HepG2 (cell line): ENCODE measurements around the gene USP30. TPM values are rescaled to one million over a fixed set of nuclear protein-coding genes. Genes with fewer than 3 reads are reported as not detected.

ENCODE experiments used
- ATAC-seq: fragments of 200-7000 bp; cut with Tn5 transposase; 3 replicates; pipeline ENCODE4 v1.9.1; 2020; ENCODE audit warnings: mild to moderate bottlenecking, moderate library complexity
- BruUV-seq: library from RNA; stranded (reverse); fragments of 400-500 nt; replicated peaks from 2 replicates; lab custom pipeline; 2021; lab: Mats Ljungman, UMichigan
- CTCF ChIA-PET: fragments of 300-600 bp; formaldehyde crosslinking; extraction: SDS; loops from one replicate; lab custom pipeline; 2021; ENCODE audit warnings: low total read pairs, inconsistent platforms, low intra/inter-chr PET ratio; lab: Yijun Ruan, JAX
- POLR2A ChIA-PET: fragments of 350-600 bp; sonication (Branson Sonifier 250); formaldehyde crosslinking; loops from one replicate; lab custom pipeline; 2020; ENCODE audit warnings: antibody characterized with exemption, inconsistent platforms; lab: Yijun Ruan, JAX
- DNase-seq: peaks from one replicate; pipeline ENCODE4 v3.0.0-alpha.2; 2015; ENCODE audit warnings: low spot score
- FAIRE-seq: peaks from 3 replicates; lab custom pipeline; 2011; peaks lifted over from hg19 to GRCh38; lab: Jason Lieb, UNC
- H2AFZ ChIP-seq: one replicate; pipeline ENCODE4 v1.6.1; 2011; ENCODE audit warnings: low read length, inconsistent platforms
- H3K27ac ChIP-seq: fragments of 300-600 bp; 3 replicates; pipeline ENCODE4 v1.8.0; 2011; ENCODE audit warnings: mixed run types, mild to moderate bottlenecking, mixed read lengths, low read length, inconsistent platforms; ENCODE audit not compliant: insufficient read depth; ENCODE audit errors: extremely low read length
- H3K27me3 ChIP-seq, 2 experiments: fragments of 200-600 bp in 1 of 2; 2 replicates in 1 of 2; 3 replicates in 1 of 2; pipeline versions ENCODE4 v1.6.0 to v1.8.0; 2011; ENCODE audit warnings: low read length in 2 of 2, mild to moderate bottlenecking in 2 of 2, moderate library complexity in 2 of 2, inconsistent platforms in 1 of 2; ENCODE audit not compliant: insufficient read depth in 2 of 2, control insufficient read depth in 1 of 2
- H3K36me3 ChIP-seq, 2 experiments: fragments of 200-600 bp in 1 of 2; replicated peaks in 1 of 2; 2 replicates in 1 of 2; 3 replicates in 1 of 2; pipeline versions ENCODE4 v1.5.1 to v1.8.0; 2011; ENCODE audit warnings: low read length in 2 of 2, inconsistent platforms in 1 of 2; ENCODE audit not compliant: insufficient read depth in 2 of 2, control insufficient read depth in 1 of 2
- H3K4me1 ChIP-seq: 2 replicates; pipeline ENCODE4 v1.5.1; 2012; ENCODE audit warnings: low read length, inconsistent platforms; ENCODE audit not compliant: insufficient read depth
- H3K4me2 ChIP-seq: 2 replicates; pipeline ENCODE4 v1.6.0; 2011; ENCODE audit warnings: low read depth, low read length, inconsistent platforms
- H3K4me3 ChIP-seq, 3 experiments: fragments of 200-600 bp in 1 of 3; sonication (generic), shearing (Covaris generic) in 1 of 3; replicated peaks in 1 of 3; 2 replicates each; pipeline ENCODE4 v1.5.1; 2011 to 2016; ENCODE audit warnings: low read length in 3 of 3, inconsistent platforms in 2 of 3, low read depth in 2 of 3, mild to moderate bottlenecking in 2 of 3, control low read depth in 1 of 3, mixed read lengths in 1 of 3; ENCODE audit not compliant: insufficient read depth in 1 of 3
- H3K79me2 ChIP-seq: one replicate; pipeline ENCODE4 v1.6.1; 2011; ENCODE audit warnings: low read length, inconsistent platforms; ENCODE audit not compliant: insufficient read depth
- H3K9ac ChIP-seq: 2 replicates; pipeline ENCODE4 v1.6.0; 2011; ENCODE audit warnings: mild to moderate bottlenecking, low read depth, low read length, inconsistent platforms; ENCODE audit not compliant: insufficient read depth
- H3K9me3 ChIP-seq: 2 replicates; pipeline ENCODE4 v1.5.1; 2012; ENCODE audit warnings: mild to moderate bottlenecking, low read length
- H4K20me1 ChIP-seq: 2 replicates; pipeline ENCODE4 v1.6.0; 2011; ENCODE audit warnings: inconsistent platforms, mild to moderate bottlenecking, low read length, moderate library complexity; ENCODE audit not compliant: insufficient read depth
- AGO2 ChIP-seq: fragments of 200-400 bp; formaldehyde crosslinking; optimal IDR thresholded peaks from 2 replicates; pipeline ENCODE3; 2017; ENCODE audit warnings: mild to moderate bottlenecking, low read depth, low read length, moderate library complexity
- ATF2 ChIP-seq: sonication (generic); formaldehyde crosslinking; IDR thresholded peaks from 2 replicates; pipeline ENCODE4 v1.4.0; 2020; ENCODE audit warnings: missing genetic modification reagents
- CHD4 ChIP-seq: fragments of 200-600 bp; sonication (generic); IDR thresholded peaks from 2 replicates; pipeline ENCODE4 v1.7.0; 2017; ENCODE audit warnings: mild to moderate bottlenecking, low read length, borderline replicate concordance
- IRF9 ChIP-seq: sonication (generic); formaldehyde crosslinking; IDR thresholded peaks from 2 replicates; pipeline ENCODE4 v1.8.0; 2022; ENCODE audit warnings: missing genetic modification reagents, mild to moderate bottlenecking, borderline replicate concordance
- ISX ChIP-seq: sonication (generic); formaldehyde crosslinking; conservative IDR thresholded peaks from 2 replicates; pipeline ENCODE4 v1.5.0; 2020; ENCODE audit warnings: missing genetic modification reagents
- RBFOX2 ChIP-seq: fragments of 200-400 bp; formaldehyde crosslinking; IDR thresholded peaks from 2 replicates; pipeline ENCODE4 v1.6.1; 2017; ENCODE audit warnings: low read depth, mild to moderate bottlenecking, low read length
- ZFP62 ChIP-seq: sonication (generic); formaldehyde crosslinking; IDR thresholded peaks from 2 replicates; pipeline ENCODE4 v1.4.0; 2020; ENCODE audit warnings: missing genetic modification reagents
- ZKSCAN8 ChIP-seq: IDR thresholded peaks from 2 replicates; pipeline ENCODE4 v1.6.1; 2016; ENCODE audit warnings: borderline replicate concordance, missing genetic modification reagents, missing compliant biosample characterization
- ZNF430 ChIP-seq: sonication (generic); formaldehyde crosslinking; IDR thresholded peaks from 2 replicates; pipeline ENCODE4 v1.9.0; 2021; ENCODE audit warnings: mild to moderate bottlenecking, missing genetic modification reagents
- ZNF766 ChIP-seq: sonication (generic); formaldehyde crosslinking; IDR thresholded peaks from 2 replicates; pipeline ENCODE4 v1.5.0; 2020; ENCODE audit warnings: missing genetic modification reagents, borderline replicate concordance
- WGBS: methylation state at CpG from one replicate; pipeline ENCODE4 v1.1.6; 2017; ENCODE audit warnings: low lambda C conversion rate; 5-methylcytosine and 5-hydroxymethylcytosine counted together
- in situ Hi-C: cut with HindIII; loops from 2 replicates; pipeline ENCODE4 v1.10.0; 2017; ENCODE audit warnings: low pct_unique_long_range_greater_than_20kb; ENCODE audit not compliant: extremely low pct_ligation_motif_present
- intact Hi-C: fragments of 100-400 bp; cut with micrococcal nuclease; formaldehyde crosslinking; loops from one replicate; pipeline ENCODE4 v1.10.0; 2022; ENCODE audit not compliant: unreplicated experiment
- polyA plus RNA-seq, 8 experiments: library from polyadenylated mRNA; depleted of rRNA in 3 of 8; stranded (reverse) in 7 of 8; unstranded in 1 of 8; fragments of >200 nt; fragmentation: Illumina TruSeq in 4 of 8; extraction: Trizol in 4 of 8; gene quantifications; 2 replicates each; pipeline versions ENCODE4 v1.2.1 to v1.2.3, GENCODE V29; 2011 to 2016; ENCODE audit warnings: low read depth in 4 of 8, missing spikeins in 1 of 8, mixed read lengths in 1 of 8; ENCODE audit not compliant: insufficient read depth in 1 of 8
- total RNA-seq, 5 experiments: library from RNA; depleted of rRNA; stranded (reverse); fragments of >200 nt; fragmentation: Illumina TruSeq; extraction: Trizol; gene quantifications; 2 replicates each; pipeline ENCODE4 v1.2.3, GENCODE V29; 2016; ENCODE audit warnings: low read depth in 1 of 5
- TF ChIP-seq, protein P1 (sequence below): IDR thresholded peaks from 2 replicates; pipeline ENCODE4 v1.6.1; 2016; ENCODE audit warnings: mild to moderate bottlenecking, missing biosample characterization, missing genetic modification reagents

Gene USP30
- total and polyA plus RNA-seq, 2 of the 13 experiments (the other 11 are each of a cell fraction or from before 2014, with no cell fraction given) = 11.2 to 20.8 TPM

DNA sequence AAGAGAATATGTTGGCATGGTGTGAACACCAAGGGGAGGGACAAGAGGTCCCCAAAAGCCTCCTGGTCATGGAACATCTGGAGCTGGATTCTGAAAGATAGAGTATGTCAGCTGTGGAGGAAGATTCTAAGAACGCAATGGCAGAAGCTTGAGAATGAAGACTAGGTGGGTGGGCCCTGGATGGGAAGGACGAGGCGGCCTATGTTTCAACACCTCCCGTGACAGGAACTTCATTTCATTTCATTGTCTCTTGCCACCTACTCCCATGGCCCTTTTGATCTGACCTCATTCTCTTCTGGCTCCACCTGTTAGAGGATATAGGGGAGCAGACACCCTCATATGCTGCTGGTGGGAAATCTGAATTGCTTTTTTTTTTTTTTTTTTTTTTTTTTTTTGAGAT is 48.4 kb downstream of the USP30 start:
- peaks cover 21% of the 10 kb centered on the region for H3K79me2 ChIP-seq
- H3K4me2 ChIP-seq = no peak overlapping the region
- no TSS peak for BruUV-seq
- POLR2A ChIA-PET = interaction anchor here (1.1 to 1.9 kb wide), 3 partner anchors 11 to 15 kb away, joined by 3 to 4 read pairs (median 4); partner anchors contain the start of gene ACACB
- H3K9me3 ChIP-seq = no peaks in the 10 kb centered on the region
- H3K4me3 ChIP-seq = no peak overlapping the region
- no peak for ATAC-seq
- no peak overlapping the region for H3K27ac ChIP-seq
- in situ Hi-C loops (no loop called here), intact Hi-C loops (no loop called here)
- H2AFZ ChIP-seq = no peak overlapping the region
- no peak for DNase-seq
- peaks cover 20 to 56% of the 10 kb centered on the region in 2 experiments for H3K36me3 ChIP-seq
- TF ChIP-seq RBFOX2 (0 out of 2 replicates have a peak, but pooled peaks have one; percentile 10), IRF9 (no peak)
- no peaks in the 10 kb centered on the region; the same call in 1 of the 2 replicates for H4K20me1 ChIP-seq
- H3K4me1 ChIP-seq = peaks cover 35% of the 10 kb centered on the region
- H3K9ac ChIP-seq = no peak overlapping the region
- H3K27me3 ChIP-seq = no peaks in the 10 kb centered on the region; a peak in 1 of 5 replicates
- FAIRE-seq = no peak
- 96% methylated on average over 4 of the region's 4 CpGs for WGBS
- CTCF ChIA-PET = no interaction called here

DNA sequence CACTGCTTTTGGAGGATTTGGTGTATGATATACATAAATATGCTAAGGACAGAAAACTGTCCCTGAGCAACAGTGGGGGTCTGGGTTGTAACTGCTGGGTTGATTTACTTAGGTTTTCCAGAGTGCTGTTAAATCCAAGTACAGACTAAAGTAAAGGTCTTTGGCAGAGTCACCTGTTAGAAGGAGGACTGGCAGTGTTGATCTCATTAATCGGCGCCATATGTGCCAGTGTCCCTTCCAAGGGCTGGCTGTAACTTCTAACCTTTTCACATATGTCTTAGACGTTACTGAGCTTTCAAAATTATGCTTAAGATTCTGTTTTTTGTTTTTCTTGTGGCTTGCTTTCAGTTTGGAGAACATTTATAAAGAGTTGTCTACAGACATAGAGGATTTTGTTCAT is 50.1 kb downstream of the USP30 start:
- Histone ChIP-seq H3K9me3 (no peaks in the 10 kb centered on the region), H3K9ac (no peak overlapping the region), H2AFZ (no peak overlapping the region), H3K36me3 (peaks cover 26 to 67% of the 10 kb centered on the region in 2 experiments), H3K27ac (no peak overlapping the region), H3K4me1 (peaks cover 23% of the 10 kb centered on the region), H4K20me1 (no peaks in the 10 kb centered on the region; the same call in 1 of the 2 replicates), H3K4me3 (no peak overlapping the region), H3K79me2 (peaks cover 21% of the 10 kb centered on the region), H3K4me2 (no peak overlapping the region), H3K27me3 (no peaks in the 10 kb centered on the region; a peak in 1 of 5 replicates)
- in situ Hi-C loops (no loop called here), intact Hi-C loops (no loop called here)
- no peak for FAIRE-seq
- no peak for DNase-seq
- 96% methylated on average over 3 of the region's 3 CpGs for WGBS
- no TSS peak for BruUV-seq
- CTCF ChIA-PET = no interaction called here
- POLR2A ChIA-PET = interaction anchor here (1.9 kb wide), 2 partner anchors 9 to 13 kb away, joined by 4 read pairs; partner anchors contain the start of gene ACACB
- ATAC-seq = no peak
- TF ChIP-seq AGO2 = no peak
- TF ChIP-seq CHD4 = no peak
- TF ChIP-seq ISX (CRISPR knock-in tag) = no peak
- no peak for TF ChIP-seq ZFP62 (CRISPR knock-in tag)
- TF ChIP-seq, protein P1, sequence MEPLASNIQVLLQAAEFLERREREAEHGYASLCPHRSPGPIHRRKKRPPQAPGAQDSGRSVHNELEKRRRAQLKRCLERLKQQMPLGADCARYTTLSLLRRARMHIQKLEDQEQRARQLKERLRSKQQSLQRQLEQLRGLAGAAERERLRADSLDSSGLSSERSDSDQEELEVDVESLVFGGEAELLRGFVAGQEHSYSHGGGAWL (CRISPR knock-in tag) = no peak
- no peak for TF ChIP-seq ATF2 (CRISPR knock-in tag)
- TF ChIP-seq ZKSCAN8 (CRISPR knock-in tag) = no peak
- TF ChIP-seq ZNF430 (CRISPR knock-in tag) = no peak
- no peak for TF ChIP-seq ZNF766 (CRISPR knock-in tag)
